HG03066 (cell line): ENCODE data around the gene MFSD2A.
A peak's percentile ranks its signal among the peaks of the same experiment; 100 is the strongest.
"Not testable (repeated sequence)": the region's sequence is repeated elsewhere in the genome, so short reads cannot be mapped to it uniquely, and the experiment has no call there.

ENCODE experiments used
- ATAC-seq: cut with Tn5 transposase; IDR thresholded peaks from one replicate; pipeline ENCODE4 v1.9.1; 2021; ENCODE audit warnings: low read depth; ENCODE audit not compliant: unreplicated experiment

Gene MFSD2A

DNA sequence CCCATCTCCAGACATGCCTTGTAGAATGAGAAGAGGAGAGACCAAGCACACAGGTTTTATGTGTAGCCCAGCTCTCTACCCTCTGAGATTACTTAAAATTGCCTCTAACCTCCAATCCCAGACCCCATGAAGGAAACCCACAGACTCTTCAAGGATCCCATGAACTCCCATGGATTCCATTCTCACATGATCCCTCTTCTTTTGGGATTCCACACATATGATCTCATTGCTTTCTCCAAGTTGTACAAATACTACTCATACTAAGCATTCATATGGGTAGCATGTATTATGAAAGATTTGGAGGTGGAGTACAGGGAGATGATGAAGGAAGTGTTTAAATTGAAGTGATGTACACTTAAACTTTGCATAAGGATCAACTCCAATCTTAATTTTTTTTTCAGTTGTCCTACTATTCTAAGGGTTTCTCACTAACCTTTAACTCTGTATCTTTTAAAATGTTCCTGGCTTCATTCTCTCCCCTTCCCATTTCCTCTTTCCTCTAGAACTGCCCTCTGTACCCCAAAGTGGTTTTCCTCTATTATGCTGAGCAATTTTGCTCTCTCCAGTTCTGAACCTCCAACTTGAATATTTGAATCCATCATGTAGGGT, 41.6 kb downstream of the MFSD2A start:
- ATAC-seq, result no peak

DNA sequence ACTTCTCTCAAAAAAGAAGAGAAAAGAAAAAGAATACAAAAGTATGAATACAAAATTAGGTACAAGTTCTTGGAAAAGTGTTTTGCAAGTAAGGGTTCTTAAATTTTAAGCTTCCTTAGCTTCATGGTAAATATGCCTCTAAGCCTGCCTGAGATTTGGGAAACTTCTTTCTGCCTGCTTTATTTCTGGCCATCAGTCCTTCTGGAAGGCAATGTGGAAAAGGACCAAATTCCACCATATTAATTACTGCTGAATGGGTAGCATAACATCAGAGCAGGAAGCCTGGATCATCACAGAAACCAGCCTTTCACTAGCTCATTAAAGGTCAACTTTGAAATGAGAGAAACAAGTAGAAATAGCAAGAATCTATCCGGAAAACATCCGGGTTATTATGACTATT, 46.5 kb downstream of the MFSD2A start:
- ATAC-seq, result no peak

DNA sequence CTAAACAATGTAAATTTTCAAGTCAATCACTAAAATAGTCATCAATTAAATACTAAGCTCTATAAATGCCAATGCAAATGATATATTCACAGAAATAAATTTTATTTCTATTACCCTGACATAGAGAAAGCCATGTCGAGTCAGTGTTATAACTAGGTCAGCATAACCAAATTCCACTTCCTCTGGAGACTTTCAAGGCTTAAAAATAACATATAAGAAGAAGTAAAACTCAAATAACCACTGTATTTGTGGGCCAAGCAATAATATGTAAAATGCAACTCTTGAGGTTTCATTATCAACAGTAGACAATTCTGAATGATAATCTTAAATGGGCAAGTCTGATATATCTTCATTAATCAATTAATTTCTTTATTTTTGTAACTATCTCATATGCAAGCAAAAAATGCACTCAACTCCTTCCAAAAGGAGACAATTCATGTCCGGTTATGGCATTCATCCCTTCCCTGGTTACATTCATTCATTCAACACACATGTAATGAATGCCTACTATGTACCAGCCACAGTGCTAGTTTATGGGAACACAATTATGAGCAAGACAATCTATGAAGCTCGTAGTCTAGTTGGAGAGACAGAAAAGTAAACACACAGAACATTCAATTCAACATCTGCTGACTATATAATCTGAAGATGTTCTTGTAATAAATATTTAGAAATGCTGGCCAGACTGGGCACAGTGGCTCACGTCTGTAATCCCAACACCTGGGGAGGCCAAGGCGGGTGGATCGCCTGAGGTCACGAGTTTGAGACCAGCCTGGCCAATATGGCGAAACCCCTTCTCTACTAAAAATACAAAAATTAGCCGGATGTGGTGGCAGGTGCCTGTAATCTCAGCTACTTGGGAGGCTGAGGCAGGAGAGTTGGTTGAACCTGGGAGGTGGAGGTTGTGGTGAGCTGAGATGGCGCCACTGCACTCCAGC, 48.5 kb downstream of the MFSD2A start:
- peak; percentile 82 for ATAC-seq

DNA sequence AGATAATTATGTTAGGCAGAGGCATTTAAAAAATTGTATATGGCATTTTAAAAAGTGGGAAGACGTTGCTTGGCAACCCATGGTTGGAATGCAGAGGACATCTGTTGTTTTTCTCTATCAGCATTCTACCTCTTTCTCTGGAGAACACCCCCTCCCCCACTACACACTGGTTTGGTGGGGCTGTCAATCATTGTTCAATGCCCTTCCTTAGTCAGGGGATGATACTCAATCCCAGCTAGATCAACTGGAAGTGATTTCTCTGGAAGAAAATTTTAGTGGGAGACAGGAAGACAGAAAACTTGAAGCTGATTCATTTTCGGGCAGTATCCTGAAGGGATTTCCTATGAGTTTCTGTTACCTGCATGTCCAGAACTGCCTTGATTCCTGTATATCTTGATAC, 49.9 kb downstream of the MFSD2A start:
- no peak for ATAC-seq

DNA sequence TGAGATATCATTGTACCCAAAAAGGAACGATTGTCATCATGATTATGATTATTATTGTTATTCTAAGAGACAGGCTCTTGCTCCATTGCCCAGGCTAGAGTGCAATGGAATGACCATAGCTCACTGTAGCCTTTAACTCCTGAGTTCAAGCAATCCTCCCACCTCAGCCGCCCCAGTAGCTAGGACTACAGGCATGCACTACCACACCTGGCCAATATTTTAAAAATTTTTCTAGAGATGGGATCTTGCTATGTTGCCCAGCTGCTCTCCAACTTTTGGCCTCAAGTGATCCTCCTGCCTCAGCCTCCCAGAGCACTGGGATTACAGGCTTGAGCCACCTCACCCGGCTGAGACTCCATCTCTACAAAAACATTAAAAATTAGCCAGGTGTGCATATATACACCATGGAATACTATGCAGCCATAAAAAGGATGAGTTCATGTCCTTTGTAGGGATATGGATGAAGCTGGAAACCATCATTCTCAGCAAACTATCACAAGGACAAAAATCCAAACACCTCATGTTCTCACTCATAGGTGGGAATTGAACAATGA, 52.6 kb downstream of the MFSD2A start:
- not testable (repeated sequence) for ATAC-seq

DNA sequence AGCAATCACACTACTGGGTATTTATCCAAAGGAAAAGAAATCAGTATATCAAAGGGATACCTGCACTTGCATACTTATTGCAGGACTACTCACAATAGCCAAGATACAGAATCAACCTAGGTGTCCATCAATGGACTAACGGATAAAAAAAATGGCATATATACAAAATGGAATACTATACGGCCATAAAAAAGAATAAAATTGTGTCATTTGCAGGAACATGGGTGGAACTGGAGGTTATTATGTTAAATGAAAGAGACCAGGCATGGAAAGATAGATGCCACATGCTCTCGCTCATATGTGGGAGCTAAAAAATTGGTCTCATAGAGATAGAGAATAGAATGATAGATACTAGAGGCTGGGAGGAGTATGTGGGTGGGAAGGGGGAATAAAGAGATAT, 56.3 kb downstream of the MFSD2A start:
- no peak for ATAC-seq

DNA sequence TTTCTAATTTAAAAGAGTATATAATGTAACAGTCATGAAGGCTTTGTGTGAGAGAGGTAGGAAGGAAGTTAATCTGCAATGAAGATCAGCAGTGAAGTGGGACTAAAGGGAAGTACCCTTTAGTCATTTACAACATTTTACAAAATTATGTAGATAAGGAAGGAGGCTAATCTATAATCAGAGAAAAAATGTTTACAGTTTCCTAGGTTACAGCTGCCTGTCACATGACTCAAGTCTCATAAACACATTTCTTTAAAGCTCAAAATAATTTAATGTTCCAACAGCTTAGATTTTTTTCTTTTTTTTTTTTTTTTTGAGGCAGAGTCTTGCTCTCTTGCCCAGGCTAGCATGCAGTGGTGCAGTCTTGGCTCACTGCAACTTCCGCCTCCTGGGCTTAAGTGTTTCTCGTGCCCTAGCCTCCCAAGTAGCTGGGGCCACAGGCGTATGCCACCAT, 59.3 kb downstream of the MFSD2A start:
- ATAC-seq, result no peak

DNA sequence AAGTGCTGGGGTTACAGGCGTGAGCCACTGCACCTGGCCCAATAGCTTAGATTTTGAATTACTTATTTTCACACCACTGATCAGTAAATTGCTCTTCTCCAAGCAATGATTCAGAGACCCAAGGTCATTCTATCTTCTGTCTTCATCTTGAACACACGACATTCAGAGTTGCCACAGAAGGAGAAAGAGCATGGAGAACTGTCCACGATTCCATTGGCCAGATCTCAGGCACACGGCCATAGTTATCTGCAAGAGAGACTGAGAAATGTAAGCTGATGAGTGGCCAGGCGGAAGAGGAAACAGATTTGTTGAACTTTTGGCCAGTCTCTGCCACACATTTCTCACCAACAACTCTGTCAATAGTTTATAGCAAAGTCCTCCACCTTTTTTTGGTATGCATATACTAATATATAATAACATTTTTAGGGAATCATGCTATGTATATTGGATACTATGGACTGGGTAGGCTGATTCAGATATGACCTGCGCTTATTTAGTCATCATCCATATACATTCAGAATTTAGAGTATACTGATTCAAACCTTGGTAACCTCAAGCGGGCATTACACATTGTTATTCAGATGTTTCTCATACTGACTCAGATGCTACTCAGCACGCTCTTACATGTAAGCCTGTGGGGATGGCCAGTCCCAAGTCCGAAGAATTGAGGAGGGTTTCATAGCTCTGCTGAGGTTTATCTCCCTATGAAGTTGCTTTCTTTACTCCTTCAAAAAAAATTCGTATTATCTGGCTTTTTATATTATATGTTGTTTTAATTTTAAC, 60.1 kb downstream of the MFSD2A start:
- ATAC-seq, result no peak

DNA sequence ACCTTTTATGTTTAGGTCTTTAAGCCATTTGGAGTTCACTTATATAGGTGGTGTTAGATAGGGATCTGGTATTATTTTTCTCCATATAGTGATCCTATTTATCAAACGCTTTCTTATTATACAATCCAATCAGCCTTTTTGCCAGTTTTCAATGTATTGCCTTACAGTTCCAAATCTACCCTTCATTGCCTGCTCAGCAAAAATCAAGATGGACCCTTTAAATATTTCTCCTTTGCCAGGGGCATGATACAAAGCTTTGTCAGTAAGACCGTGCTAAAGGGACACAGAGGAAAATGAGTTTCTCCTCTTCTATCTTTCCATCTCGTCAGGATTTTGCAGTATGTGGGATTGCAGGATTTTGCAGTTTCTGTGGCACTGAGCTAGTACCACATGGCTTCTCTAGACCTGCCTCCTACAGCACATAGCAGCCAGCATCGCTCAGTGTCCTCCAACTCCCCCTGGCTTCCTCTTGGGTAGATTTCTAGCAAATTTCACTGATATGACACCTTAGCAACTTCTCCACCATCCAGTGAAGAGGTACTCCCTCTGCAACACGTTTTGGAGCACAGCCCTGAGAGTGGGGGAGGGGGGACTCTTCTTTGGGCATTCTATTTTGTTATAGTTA, 63.1 kb downstream of the MFSD2A start:
- no peak for ATAC-seq
